ENCODE data around the gene NMS.

DNA sequence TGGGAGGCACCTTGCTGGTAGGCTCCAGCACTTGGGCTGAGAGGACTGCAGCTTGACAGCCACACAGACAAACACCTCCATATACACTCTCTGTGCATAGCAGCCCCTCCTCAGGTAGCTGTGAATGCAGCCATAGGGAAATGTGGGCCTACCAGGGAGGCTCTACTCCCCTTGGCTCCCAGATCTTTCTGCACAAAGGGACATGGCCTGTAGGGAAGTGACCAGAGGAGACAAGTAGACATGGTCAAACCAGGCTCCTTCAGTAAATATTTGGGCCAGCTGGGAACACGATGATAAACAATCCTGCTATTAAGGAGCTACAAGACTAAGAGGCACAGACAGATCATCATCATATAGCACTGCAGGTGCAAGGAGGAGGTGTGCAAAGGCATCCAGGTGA is 56.6 kb downstream of the NMS start:
- TF ChIP-seq ARNTL (CRISPR knock-in tag; IDR thresholded peaks at IDR 0.05; ENCODE audit: borderline replicate concordance, low read depth) (no peak), RARB (CRISPR knock-in tag; IDR thresholded peaks at IDR 0.05) (no peak), OSR1 (CRISPR knock-in tag; IDR thresholded peaks at IDR 0.05) (no peak), SNAI2 (CRISPR knock-in tag; IDR thresholded peaks at IDR 0.05) (no peak), ZFP3 (CRISPR knock-in tag; IDR thresholded peaks at IDR 0.05) (no peak), GLIS3 (CRISPR knock-in tag; IDR thresholded peaks at IDR 0.05) (no peak), ESRRG (CRISPR knock-in tag; IDR thresholded peaks at IDR 0.05) (no peak), ZFP30 (CRISPR knock-in tag; IDR thresholded peaks at IDR 0.05) (no peak)
- TF ChIP-seq, protein P1, sequence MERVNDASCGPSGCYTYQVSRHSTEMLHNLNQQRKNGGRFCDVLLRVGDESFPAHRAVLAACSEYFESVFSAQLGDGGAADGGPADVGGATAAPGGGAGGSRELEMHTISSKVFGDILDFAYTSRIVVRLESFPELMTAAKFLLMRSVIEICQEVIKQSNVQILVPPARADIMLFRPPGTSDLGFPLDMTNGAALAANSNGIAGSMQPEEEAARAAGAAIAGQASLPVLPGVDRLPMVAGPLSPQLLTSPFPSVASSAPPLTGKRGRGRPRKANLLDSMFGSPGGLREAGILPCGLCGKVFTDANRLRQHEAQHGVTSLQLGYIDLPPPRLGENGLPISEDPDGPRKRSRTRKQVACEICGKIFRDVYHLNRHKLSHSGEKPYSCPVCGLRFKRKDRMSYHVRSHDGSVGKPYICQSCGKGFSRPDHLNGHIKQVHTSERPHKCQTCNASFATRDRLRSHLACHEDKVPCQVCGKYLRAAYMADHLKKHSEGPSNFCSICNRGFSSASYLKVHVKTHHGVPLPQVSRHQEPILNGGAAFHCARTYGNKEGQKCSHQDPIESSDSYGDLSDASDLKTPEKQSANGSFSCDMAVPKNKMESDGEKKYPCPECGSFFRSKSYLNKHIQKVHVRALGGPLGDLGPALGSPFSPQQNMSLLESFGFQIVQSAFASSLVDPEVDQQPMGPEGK (CRISPR knock-in tag; IDR thresholded peaks at IDR 0.05; ENCODE audit: borderline replicate concordance), result no peak
- TF ChIP-seq, protein P2, sequence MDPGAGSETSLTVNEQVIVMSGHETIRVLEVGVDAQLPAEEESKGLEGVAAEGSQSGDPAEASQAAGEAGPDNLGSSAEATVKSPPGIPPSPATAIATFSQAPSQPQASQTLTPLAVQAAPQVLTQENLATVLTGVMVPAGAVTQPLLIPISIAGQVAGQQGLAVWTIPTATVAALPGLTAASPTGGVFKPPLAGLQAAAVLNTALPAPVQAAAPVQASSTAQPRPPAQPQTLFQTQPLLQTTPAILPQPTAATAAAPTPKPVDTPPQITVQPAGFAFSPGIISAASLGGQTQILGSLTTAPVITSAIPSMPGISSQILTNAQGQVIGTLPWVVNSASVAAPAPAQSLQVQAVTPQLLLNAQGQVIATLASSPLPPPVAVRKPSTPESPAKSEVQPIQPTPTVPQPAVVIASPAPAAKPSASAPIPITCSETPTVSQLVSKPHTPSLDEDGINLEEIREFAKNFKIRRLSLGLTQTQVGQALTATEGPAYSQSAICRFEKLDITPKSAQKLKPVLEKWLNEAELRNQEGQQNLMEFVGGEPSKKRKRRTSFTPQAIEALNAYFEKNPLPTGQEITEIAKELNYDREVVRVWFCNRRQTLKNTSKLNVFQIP (CRISPR knock-in tag; IDR thresholded peaks at IDR 0.05; ENCODE audit: borderline replicate concordance, low read depth), result no peak
- TF ChIP-seq, protein P3, sequence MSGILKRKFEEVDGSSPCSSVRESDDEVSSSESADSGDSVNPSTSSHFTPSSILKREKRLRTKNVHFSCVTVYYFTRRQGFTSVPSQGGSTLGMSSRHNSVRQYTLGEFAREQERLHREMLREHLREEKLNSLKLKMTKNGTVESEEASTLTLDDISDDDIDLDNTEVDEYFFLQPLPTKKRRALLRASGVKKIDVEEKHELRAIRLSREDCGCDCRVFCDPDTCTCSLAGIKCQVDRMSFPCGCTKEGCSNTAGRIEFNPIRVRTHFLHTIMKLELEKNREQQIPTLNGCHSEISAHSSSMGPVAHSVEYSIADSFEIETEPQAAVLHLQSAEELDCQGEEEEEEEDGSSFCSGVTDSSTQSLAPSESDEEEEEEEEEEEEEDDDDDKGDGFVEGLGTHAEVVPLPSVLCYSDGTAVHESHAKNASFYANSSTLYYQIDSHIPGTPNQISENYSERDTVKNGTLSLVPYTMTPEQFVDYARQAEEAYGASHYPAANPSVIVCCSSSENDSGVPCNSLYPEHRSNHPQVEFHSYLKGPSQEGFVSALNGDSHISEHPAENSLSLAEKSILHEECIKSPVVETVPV (CRISPR knock-in tag; IDR thresholded peaks at IDR 0.05), result no peak
- TF ChIP-seq, protein P4, sequence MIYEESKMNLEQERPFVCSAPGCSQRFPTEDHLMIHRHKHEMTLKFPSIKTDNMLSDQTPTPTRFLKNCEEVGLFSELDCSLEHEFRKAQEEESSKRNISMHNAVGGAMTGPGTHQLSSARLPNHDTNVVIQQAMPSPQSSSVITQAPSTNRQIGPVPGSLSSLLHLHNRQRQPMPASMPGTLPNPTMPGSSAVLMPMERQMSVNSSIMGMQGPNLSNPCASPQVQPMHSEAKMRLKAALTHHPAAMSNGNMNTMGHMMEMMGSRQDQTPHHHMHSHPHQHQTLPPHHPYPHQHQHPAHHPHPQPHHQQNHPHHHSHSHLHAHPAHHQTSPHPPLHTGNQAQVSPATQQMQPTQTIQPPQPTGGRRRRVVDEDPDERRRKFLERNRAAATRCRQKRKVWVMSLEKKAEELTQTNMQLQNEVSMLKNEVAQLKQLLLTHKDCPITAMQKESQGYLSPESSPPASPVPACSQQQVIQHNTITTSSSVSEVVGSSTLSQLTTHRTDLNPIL (CRISPR knock-in tag; IDR thresholded peaks at IDR 0.05; ENCODE audit: low read depth), result no peak

Measured in SK-N-SH treated with all-trans-retinoic acid at 6 μM for 48 hours (cell line).